CD14-positive monocyte (primary cell): ENCODE measurements around the gene KIF21B. TPM values are rescaled to one million over a fixed set of nuclear protein-coding genes. Genes with fewer than 3 reads are reported as not detected.

ENCODE experiments used
- DNase-seq, 3 donors: peaks; one replicate each; pipeline ENCODE4 v3.0.0-alpha.2; 2011 to 2022
- H2AFZ ChIP-seq: 2 replicates; pipeline ENCODE4 v1.6.0; 2012; ENCODE audit warnings: mild to moderate bottlenecking, low read depth, low read length, inconsistent platforms; ENCODE audit not compliant: insufficient read depth, poor library complexity, severe bottlenecking
- H3K27ac ChIP-seq, 2 donors: 1 replicate in 1 of 2; 2 replicates in 1 of 2; pipeline ENCODE4 v1.5.1; 2012 to 2013; ENCODE audit warnings: low read length in 2 of 2, control low read depth in 1 of 2, inconsistent platforms in 1 of 2, low read depth in 1 of 2, mild to moderate bottlenecking in 1 of 2
- H3K27me3 ChIP-seq, 2 donors: one replicate each; pipeline versions ENCODE4 v1.6.0 to v1.6.1; 2011 to 2013; ENCODE audit warnings: low read length in 2 of 2; ENCODE audit not compliant: control insufficient read depth in 2 of 2, insufficient read depth in 2 of 2
- H3K36me3 ChIP-seq, 2 donors: replicated peaks in 1 of 2; 1 replicate in 1 of 2; 2 replicates in 1 of 2; pipeline versions ENCODE4 v1.5.1 to v1.6.1; 2012 to 2013; ENCODE audit warnings: low read length in 2 of 2, control low read depth in 1 of 2, inconsistent platforms in 1 of 2, mild to moderate bottlenecking in 1 of 2; ENCODE audit not compliant: insufficient read depth in 2 of 2, control insufficient read depth in 1 of 2
- H3K4me1 ChIP-seq, 2 donors: 1 replicate in 1 of 2; 2 replicates in 1 of 2; pipeline versions ENCODE4 v1.5.1 to v1.6.1; 2012 to 2013; ENCODE audit warnings: low read length in 2 of 2, control low read depth in 1 of 2, inconsistent platforms in 1 of 2, mild to moderate bottlenecking in 1 of 2, moderate library complexity in 1 of 2; ENCODE audit not compliant: insufficient read depth in 2 of 2, control insufficient read depth in 1 of 2
- H3K4me2 ChIP-seq: replicated peaks from 2 replicates; pipeline ENCODE3; 2012; ENCODE audit warnings: low read length, moderate library complexity, mild to moderate bottlenecking; ENCODE audit not compliant: poor library complexity, severe bottlenecking; ENCODE audit errors: extremely low read depth
- H3K4me3 ChIP-seq, 3 experiments: fragments of 200-600 bp in 1 of 3; sonication (generic) in 1 of 3; replicated peaks in 1 of 3; 1 replicate in 2 of 3; 2 replicates in 1 of 3; pipeline ENCODE4 v1.5.1; 2011 to 2013; ENCODE audit warnings: low read length in 3 of 3, mild to moderate bottlenecking in 3 of 3, control low read depth in 2 of 3, low read depth in 2 of 3, inconsistent platforms in 1 of 3, moderate library complexity in 1 of 3
- H3K79me2 ChIP-seq: 2 replicates; pipeline ENCODE4 v1.6.0; 2012; ENCODE audit warnings: mild to moderate bottlenecking, control low read depth, inconsistent platforms, low read length, moderate library complexity; ENCODE audit not compliant: insufficient read depth
- H3K9ac ChIP-seq: 2 replicates; pipeline ENCODE4 v1.6.0; 2017; ENCODE audit warnings: low read length, mild to moderate bottlenecking; ENCODE audit not compliant: insufficient read depth, poor library complexity, severe bottlenecking
- H3K9me3 ChIP-seq, 2 donors: replicated peaks in 1 of 2; 1 replicate in 1 of 2; 2 replicates in 1 of 2; pipeline versions ENCODE4 v1.5.1 to v1.6.1; 2012 to 2013; ENCODE audit warnings: low read length in 2 of 2, control low read depth in 1 of 2; ENCODE audit not compliant: control insufficient read depth in 1 of 2, insufficient read depth in 1 of 2
- H4K20me1 ChIP-seq: 2 replicates; pipeline ENCODE4 v1.6.0; 2012; ENCODE audit warnings: mild to moderate bottlenecking, low read length, control low read depth, moderate library complexity; ENCODE audit not compliant: insufficient read depth
- H3K27ac Mint-ChIP-seq, 7 donors: one replicate each; pipeline ENCODE4 v1.8.0; 2020; ENCODE audit warnings: mild to moderate bottlenecking in 7 of 7, mixed read lengths in 7 of 7, moderate library complexity in 6 of 7, inconsistent platforms in 2 of 7
- H3K27me3 Mint-ChIP-seq, 3 donors: one replicate each; pipeline ENCODE4 v1.8.0; 2021 to 2022; ENCODE audit warnings: low read depth in 3 of 3, mild to moderate bottlenecking in 3 of 3, mixed read lengths in 3 of 3, moderate library complexity in 3 of 3, inconsistent platforms in 1 of 3
- H3K36me3 Mint-ChIP-seq, 2 donors: one replicate each; pipeline ENCODE4 v1.8.0; 2020; ENCODE audit warnings: mixed read lengths in 2 of 2, inconsistent platforms in 1 of 2, mild to moderate bottlenecking in 1 of 2
- H3K4me1 Mint-ChIP-seq: one replicate; pipeline ENCODE4 v1.8.0; 2020; ENCODE audit warnings: mild to moderate bottlenecking, mixed read lengths
- H3K4me3 Mint-ChIP-seq, 2 donors: one replicate each; pipeline ENCODE4 v1.8.0; 2020; ENCODE audit warnings: mild to moderate bottlenecking in 2 of 2, mixed read lengths in 2 of 2, moderate library complexity in 1 of 2
- H3K9me3 Mint-ChIP-seq, 7 donors: one replicate each; pipeline ENCODE4 v1.8.0; 2020 to 2022; ENCODE audit warnings: mixed read lengths in 7 of 7, mild to moderate bottlenecking in 6 of 7, moderate library complexity in 6 of 7, inconsistent platforms in 2 of 7
- CTCF ChIP-seq: fragments of 200-600 bp; IDR thresholded peaks from one replicate; pipeline ENCODE4 v1.8.0; 2022; ENCODE audit warnings: antibody characterized with exemption, mild to moderate bottlenecking
- WGBS: methylation state at CpG from one replicate; pipeline ENCODE4 v1.1.5; 2013; ENCODE audit warnings: missing lambda C conversion rate; ENCODE audit not compliant: insufficient coverage; 5-methylcytosine and 5-hydroxymethylcytosine counted together
- intact Hi-C, 2 donors: fragments of 100-400 bp; cut with micrococcal nuclease; formaldehyde crosslinking; loops; one replicate each; pipeline versions ENCODE4 v1.15.0 to v1.15.1; 2023
- polyA plus RNA-seq, 3 donors: library from polyadenylated mRNA; depleted of rRNA in 1 of 3; unstranded in 2 of 3; stranded (reverse) in 1 of 3; fragments of 300-500 nt in 2 of 3; fragments of >200 nt in 1 of 3; fragmentation: Illumina TruSeq in 2 of 3; gene quantifications; 1 replicate in 2 of 3; 2 replicates in 1 of 3; pipeline ENCODE4 v1.2.3, GENCODE V29; 2012 to 2021

The KIF21B gene
- polyA plus RNA-seq, 3 donors: 0.18 to 9.8 (median 0.30) TPM

- Mint-ChIP-seq H3K27me3 (peaks cover 1 to 8% (median 3%) of the 10 kb centered on the region in 3 donors), H3K4me3 (no peak overlapping the region), H3K36me3 (peaks cover 20 to 24% of the 10 kb centered on the region in 2 donors), H3K4me1 (peaks cover 35% of the 10 kb centered on the region), H3K27ac (peak overlapping the region in 1 of 7 donors; percentile 21), H3K9me3 (no peaks in the 10 kb centered on the region)
- Histone ChIP-seq H3K4me3 (no peak overlapping the region), H3K9me3 (no peaks in the 10 kb centered on the region), H3K27me3 (no peaks in the 10 kb centered on the region), H3K36me3 (peaks cover 12 to 44% of the 10 kb centered on the region in 2 donors), H4K20me1 (peaks cover 93% of the 10 kb centered on the region), H3K27ac (no peak overlapping the region), H3K4me1 (peaks cover 29 to 30% of the 10 kb centered on the region in 2 donors), H3K79me2 (peaks cover 59% of the 10 kb centered on the region), H2AFZ (no peak overlapping the region), H3K9ac (no peak overlapping the region), H3K4me2 (no peak overlapping the region)
- no peak for DNase-seq
- TF ChIP-seq CTCF: no peak
- intact Hi-C loops: no loop called here
- WGBS: 98% methylated on average over 6 of the region's 11 CpGs
Observed at GRCh38 chr1:201009962-201010645, 13.4 kb downstream of the KIF21B start.

GRCh38 chr1:201008666-201009360, 14.7 kb downstream of the KIF21B start:
- no peak for DNase-seq
- peaks cover 25 to 57% of the 10 kb centered on the region in 2 donors for H3K36me3 ChIP-seq
- Mint-ChIP-seq H3K36me3 (peaks cover 20 to 35% of the 10 kb centered on the region in 2 donors), H3K4me3 (no peak overlapping the region), H3K27ac (no peak overlapping the region), H3K27me3 (peaks cover 1 to 8% (median 3%) of the 10 kb centered on the region in 3 donors), H3K4me1 (peaks cover 24% of the 10 kb centered on the region), H3K9me3 (no peaks in the 10 kb centered on the region)
- no peak overlapping the region for H3K4me3 ChIP-seq
- peaks cover 88% of the 10 kb centered on the region for H4K20me1 ChIP-seq
- no peak overlapping the region for H3K27ac ChIP-seq
- H3K9me3 ChIP-seq: no peaks in the 10 kb centered on the region
- H2AFZ ChIP-seq: no peak overlapping the region
- peaks cover 49% of the 10 kb centered on the region for H3K79me2 ChIP-seq
- no peak overlapping the region for H3K9ac ChIP-seq
- no peak for TF ChIP-seq CTCF
- H3K27me3 ChIP-seq: no peaks in the 10 kb centered on the region
- H3K4me1 ChIP-seq: peaks cover 16 to 17% of the 10 kb centered on the region in 2 donors
- no peak overlapping the region for H3K4me2 ChIP-seq
- intact Hi-C loops: no loop called here
- 97% methylated on average over 18 of the region's 22 CpGs for WGBS
